ENCODE data around the gene RYR3.

RYR3 gene

GRCh38 chr15:33360886-33361285, 50.1 kb downstream of the RYR3 start:
- no peak overlapping the region for H3K4me3 ChIP-seq (ENCODE audit: low read depth, low read length)
- TF ChIP-seq CTCF (IDR thresholded peaks at IDR 0.05; ENCODE audit: borderline replicate concordance, insufficient read depth, low read depth, low read length), result no peak

DNA sequence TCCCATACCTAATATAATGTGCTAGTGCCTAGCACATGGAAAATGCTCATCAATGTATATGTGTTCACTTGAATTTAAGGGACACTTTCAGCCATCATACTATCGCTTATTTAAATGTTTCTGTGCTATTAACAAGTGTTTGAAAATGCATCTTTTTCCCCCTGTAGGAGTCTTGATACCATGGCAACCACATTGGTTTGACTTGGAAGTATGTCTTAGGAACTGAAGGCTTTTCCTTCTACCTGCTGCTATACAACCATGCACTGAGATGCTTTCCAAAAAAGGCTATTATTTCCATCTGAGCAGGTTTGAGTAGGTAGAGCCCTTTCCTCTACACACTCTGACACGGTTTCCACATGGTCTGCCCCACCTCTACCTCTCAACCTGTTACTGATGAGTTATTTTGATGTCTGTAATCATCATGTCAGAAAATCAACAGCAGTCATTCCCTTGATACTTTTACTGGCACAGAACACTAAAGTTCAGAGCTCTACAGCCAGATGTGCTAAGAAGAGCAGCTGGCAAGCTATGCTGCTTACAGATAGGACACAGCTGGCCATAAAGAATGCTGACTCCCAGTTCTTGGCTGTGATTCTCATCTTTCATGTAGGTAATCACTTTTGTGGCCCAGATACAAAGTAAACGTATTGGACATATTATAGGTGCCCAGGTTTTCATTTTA, 59.3 kb downstream of the RYR3 start:
- no peak for TF ChIP-seq CTCF (IDR thresholded peaks at IDR 0.05; ENCODE audit: borderline replicate concordance, insufficient read depth, low read depth, low read length)
- H3K4me3 ChIP-seq (ENCODE audit: low read depth, low read length), result no peak overlapping the region

DNA sequence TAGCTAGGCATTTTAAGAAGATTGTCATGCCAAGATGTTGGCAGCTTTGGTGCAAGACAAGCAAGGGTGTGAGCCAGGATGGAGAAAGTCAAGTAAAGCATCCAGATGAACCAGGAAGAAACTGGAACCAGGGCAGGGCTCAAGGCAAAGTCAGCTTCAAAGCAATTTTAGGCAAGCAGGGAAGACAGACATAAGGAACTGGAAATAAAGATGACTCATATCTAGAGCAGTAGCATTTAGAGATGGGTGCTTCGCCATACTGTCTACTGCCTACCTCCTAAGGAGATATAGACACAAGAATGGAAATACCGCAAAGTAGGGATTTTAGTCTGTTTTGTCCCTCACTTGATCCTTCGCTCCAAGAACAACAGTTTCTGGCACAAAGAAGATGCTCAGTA, 59.9 kb downstream of the RYR3 start:
- H3K4me3 ChIP-seq (ENCODE audit: low read depth, low read length), result no peak overlapping the region
- TF ChIP-seq CTCF (IDR thresholded peaks at IDR 0.05; ENCODE audit: borderline replicate concordance, insufficient read depth, low read depth, low read length), result no peak

DNA sequence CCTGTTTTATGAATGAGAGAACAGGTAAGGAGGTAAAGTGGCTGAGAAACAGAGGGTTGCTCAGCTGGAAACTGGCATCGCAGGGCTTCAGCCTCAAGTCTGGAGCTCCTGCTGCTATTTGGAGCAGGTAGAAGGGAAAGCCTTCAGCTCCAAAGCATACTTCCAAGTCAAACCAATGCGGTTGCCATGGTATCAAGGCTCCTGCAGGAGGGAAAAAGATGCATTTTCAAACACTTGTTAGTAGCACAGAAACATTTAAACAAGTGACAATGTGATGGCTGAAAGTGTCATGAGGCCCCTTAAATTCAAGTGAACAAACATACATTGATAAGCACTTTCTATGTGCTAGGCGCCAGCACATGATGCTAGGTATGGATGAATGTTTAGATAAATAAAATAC, 60.4 kb downstream of the RYR3 start:
- H3K4me3 ChIP-seq (ENCODE audit: low read depth, low read length), result no peak overlapping the region
- no peak for TF ChIP-seq CTCF (IDR thresholded peaks at IDR 0.05; ENCODE audit: borderline replicate concordance, insufficient read depth, low read depth, low read length)

DNA sequence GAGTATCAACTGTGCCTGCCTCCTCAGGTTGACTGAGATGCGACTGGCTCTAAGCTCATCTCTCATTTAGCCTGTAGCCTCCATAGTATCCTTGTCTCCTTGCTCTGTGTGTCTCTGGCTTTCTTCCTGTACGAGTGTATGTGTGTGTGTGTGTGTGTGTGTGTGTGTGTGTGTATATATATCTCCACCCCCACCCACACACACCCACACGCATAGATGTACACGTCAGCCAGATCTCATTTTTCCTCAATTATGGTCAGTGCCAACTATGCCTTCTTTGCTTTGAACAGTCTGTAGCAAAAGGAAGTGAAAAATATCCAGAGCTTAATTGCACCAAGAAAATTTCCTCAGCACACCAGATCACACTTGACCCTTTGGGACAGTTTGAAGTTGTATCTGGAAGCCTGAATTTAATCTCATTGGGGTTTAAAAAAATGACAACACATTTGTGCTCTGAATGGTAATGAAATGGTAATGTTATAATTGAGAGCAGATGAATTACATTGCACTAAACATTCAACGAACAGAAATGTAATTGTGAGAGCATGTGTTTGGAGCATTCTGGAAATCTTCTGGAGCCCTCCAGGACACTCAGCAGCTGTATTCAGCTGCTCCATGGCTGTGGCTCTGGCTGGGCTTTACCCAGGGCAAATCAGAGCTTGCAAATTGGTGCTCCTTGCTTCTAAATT, 63.6 kb downstream of the RYR3 start:
- no peak for TF ChIP-seq CTCF (IDR thresholded peaks at IDR 0.05; ENCODE audit: borderline replicate concordance, insufficient read depth, low read depth, low read length)
- no peak overlapping the region for H3K4me3 ChIP-seq (ENCODE audit: low read depth, low read length)

GRCh38 chr15:33375236-33375635, 64.5 kb downstream of the RYR3 start:
- H3K4me3 ChIP-seq (ENCODE audit: low read depth, low read length), result no peak overlapping the region
- TF ChIP-seq CTCF (IDR thresholded peaks at IDR 0.05; ENCODE audit: borderline replicate concordance, insufficient read depth, low read depth, low read length), result no peak

- TF ChIP-seq CTCF (IDR thresholded peaks at IDR 0.05; ENCODE audit: borderline replicate concordance, insufficient read depth, low read depth, low read length), result no peak
- H3K4me3 ChIP-seq (ENCODE audit: low read depth, low read length), result no peak overlapping the region
These were observed 66.4 kb downstream of the RYR3 start for GRCh38 chr15:33377204-33377603.
